Right lobe of liver (tissue), 6 donors: ENCODE data around the gene CC2D1A. TPM values are rescaled to one million over a fixed set of nuclear protein-coding genes. Genes with fewer than 3 reads are reported as not detected.

Source experiments
- ATAC-seq, 4 donors: fragments of 200-7000 bp; cut with Tn5 transposase; one replicate each; pipeline ENCODE4 v1.9.1; 2020; ENCODE audit warnings: mild to moderate bottlenecking in 4 of 4, moderate library complexity in 4 of 4
- DNase-seq, 3 donors: peaks; one replicate each; pipeline ENCODE4 v3.0.0-alpha.2; 2020
- H3K27ac ChIP-seq, 3 donors: fragments of 200-600 bp; one replicate each; pipeline ENCODE4 v1.8.0; 2022
- H3K27me3 ChIP-seq, 2 donors: fragments of 200-600 bp; one replicate each; pipeline ENCODE4 v1.8.0; 2022
- H3K36me3 ChIP-seq, 4 donors: fragments of 200-600 bp; sonication (generic) in 1 of 4; one replicate each; pipeline versions ENCODE4 v1.5.1 to v1.8.0; 2017 to 2022; ENCODE audit warnings: control low read depth in 1 of 4
- H3K4me1 ChIP-seq, 4 donors: fragments of 200-600 bp; sonication (generic) in 1 of 4; one replicate each; pipeline versions ENCODE4 v1.5.1 to v1.8.0; 2017 to 2022; ENCODE audit warnings: control low read depth in 1 of 4
- H3K4me3 ChIP-seq, 3 donors: fragments of 200-600 bp; one replicate each; pipeline ENCODE4 v1.8.0; 2022
- H3K9me3 ChIP-seq, 4 donors: fragments of 200-600 bp; sonication (generic) in 1 of 4; one replicate each; pipeline versions ENCODE4 v1.5.1 to v1.8.0; 2017 to 2022; ENCODE audit warnings: control low read depth in 1 of 4
- POLR2A ChIP-seq: fragments of 450-650 bp; IDR thresholded peaks from one replicate; pipeline ENCODE4 v1.6.1; 2017; ENCODE audit warnings: antibody characterized with exemption, mild to moderate bottlenecking
- WGBS: methylation state at CpG from one replicate; pipeline ENCODE4 v1.1.6; 2018; ENCODE audit warnings: low coverage, low lambda C conversion rate; ENCODE audit not compliant: insufficient coverage; ENCODE audit errors: missing lambda C conversion rate; 5-methylcytosine and 5-hydroxymethylcytosine counted together
- intact Hi-C, 2 donors: fragments of 100-400 bp; cut with DNase I; formaldehyde crosslinking; loops; one replicate each; pipeline versions ENCODE4 v1.11.2 to v1.14.1; 2022
- total RNA-seq, 6 experiments: library from RNA; depleted of rRNA in 2 of 6; stranded (reverse); fragments of >200 nt in 2 of 6; fragmentation: NEBNext Ultra II Directional in 3 of 6; extraction: Animal tissue kit (Norgen Biotek cat#: 25700) in 3 of 6; gene quantifications; one replicate each; pipeline versions ENCODE4 v1.1.0 to v1.2.4, GENCODE V29; 2016 to 2023
- TF ChIP-seq, protein P1 (sequence below), 4 donors: fragments of 200-600 bp in 3 of 4; fragments of 450-650 bp in 1 of 4; IDR thresholded peaks; one replicate each; pipeline versions ENCODE4 v1.5.1 to v1.8.0; 2016 to 2022; ENCODE audit warnings: antibody characterized with exemption in 4 of 4, mild to moderate bottlenecking in 2 of 4
- donor health status: DM: no; HTN: yes; CAD: no.
- donor health status: DM: no; HTN: no; CAD: no.
- donor health status: DM: no; HTN: no; CAD: no.
- donor health status: DM: no; HTN: yes; CAD: no.
- donor health status: DM: no; HTN: yes; CAD: no.

Gene CC2D1A
- total RNA-seq, 6 experiments from 2014 or later, result 16.5 to 29.8 (median 18.1) TPM

DNA sequence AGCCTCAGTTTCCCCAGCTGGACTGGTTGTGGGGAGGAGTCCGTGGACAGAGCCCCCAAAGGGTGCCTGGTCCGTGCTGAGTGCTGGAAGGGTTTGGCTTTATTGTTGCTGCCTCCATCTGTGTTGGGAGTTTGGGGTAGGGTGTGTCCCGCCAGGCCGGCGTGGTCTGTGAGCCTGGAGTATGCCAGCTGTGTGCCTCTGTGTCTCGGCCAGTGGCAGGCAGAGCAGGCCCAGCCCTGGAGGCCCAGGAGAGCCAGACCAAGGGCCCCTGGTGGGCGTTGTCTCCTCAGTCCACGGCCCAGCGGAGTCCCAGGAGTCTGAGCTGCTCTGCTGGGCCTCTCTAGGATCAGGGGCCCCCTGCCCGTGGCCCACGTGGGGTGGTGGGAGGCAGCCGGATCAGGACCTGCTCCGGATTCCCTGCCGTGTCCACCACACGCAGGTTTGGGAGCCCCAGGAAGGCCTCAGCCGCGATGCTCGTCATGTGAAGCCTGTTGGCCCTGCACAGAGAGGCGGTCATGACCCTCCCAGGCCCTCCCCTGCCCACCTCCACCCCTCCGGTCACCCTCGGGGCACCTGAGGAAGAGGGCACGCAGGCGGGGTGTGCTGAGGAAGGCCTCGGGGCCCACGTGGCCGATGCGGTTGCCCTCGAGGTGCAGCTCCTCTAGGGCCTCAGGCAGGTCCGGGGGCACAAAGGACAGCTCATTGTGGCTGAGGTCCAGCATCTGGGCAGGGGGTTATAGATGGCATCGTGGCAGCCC, 25.6 kb downstream of the CC2D1A start:
- intact Hi-C loops, result no loop called here
- no peak overlapping the region for H3K27ac ChIP-seq
- H3K9me3 ChIP-seq, result no peaks in the 10 kb centered on the region
- ATAC-seq, result peak in 1 of 4 donors; percentile 8
- no peak for TF ChIP-seq POLR2A
- TF ChIP-seq, protein P1, sequence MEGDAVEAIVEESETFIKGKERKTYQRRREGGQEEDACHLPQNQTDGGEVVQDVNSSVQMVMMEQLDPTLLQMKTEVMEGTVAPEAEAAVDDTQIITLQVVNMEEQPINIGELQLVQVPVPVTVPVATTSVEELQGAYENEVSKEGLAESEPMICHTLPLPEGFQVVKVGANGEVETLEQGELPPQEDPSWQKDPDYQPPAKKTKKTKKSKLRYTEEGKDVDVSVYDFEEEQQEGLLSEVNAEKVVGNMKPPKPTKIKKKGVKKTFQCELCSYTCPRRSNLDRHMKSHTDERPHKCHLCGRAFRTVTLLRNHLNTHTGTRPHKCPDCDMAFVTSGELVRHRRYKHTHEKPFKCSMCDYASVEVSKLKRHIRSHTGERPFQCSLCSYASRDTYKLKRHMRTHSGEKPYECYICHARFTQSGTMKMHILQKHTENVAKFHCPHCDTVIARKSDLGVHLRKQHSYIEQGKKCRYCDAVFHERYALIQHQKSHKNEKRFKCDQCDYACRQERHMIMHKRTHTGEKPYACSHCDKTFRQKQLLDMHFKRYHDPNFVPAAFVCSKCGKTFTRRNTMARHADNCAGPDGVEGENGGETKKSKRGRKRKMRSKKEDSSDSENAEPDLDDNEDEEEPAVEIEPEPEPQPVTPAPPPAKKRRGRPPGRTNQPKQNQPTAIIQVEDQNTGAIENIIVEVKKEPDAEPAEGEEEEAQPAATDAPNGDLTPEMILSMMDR (IDR thresholded peaks at IDR 0.05), result no peak
- H3K4me1 ChIP-seq, result no peaks in the 10 kb centered on the region
- H3K27me3 ChIP-seq, result no peaks in the 10 kb centered on the region
- no peak for DNase-seq
- peaks cover 0 to 8% (median 0%) of the 10 kb centered on the region in 4 donors for H3K36me3 ChIP-seq
- no peak overlapping the region for H3K4me3 ChIP-seq
- WGBS, result no CpG with 5 or more reads among the region's 30 CpGs

DNA sequence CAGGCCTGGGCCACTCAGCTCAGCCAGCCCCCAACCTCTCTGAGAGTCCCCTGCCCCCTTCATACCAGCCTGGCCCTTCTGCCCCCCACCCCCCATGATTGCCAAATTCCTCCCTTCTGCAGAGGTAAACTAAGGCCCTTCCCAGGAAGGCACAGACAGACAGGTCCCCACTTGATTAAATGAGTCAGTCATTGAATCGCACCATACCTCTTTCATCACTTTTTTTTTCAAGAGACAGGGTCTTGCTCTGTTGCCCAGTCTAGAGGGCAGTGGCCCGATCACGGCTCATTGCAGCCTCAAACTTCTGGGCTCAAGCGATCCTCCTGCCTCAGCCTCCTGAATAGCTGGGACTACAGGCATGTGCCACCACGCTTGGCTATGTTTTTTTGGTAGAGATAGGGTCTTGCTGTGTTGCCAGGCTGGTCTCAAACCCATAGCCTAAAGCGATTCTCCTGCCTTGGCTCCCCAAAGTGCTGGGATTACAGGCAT, 26.2 kb downstream of the CC2D1A start:
- H3K9me3 ChIP-seq, result no peaks in the 10 kb centered on the region
- WGBS, result 89% methylated on average over 6 of the region's 6 CpGs
- H3K27me3 ChIP-seq, result no peaks in the 10 kb centered on the region
- TF ChIP-seq, protein P1 (IDR thresholded peaks at IDR 0.05), result no peak
- no peak for TF ChIP-seq POLR2A
- peaks cover 0 to 2% (median 0%) of the 10 kb centered on the region in 4 donors for H3K36me3 ChIP-seq
- H3K4me1 ChIP-seq, result no peaks in the 10 kb centered on the region
- intact Hi-C loops, result no loop called here
- H3K27ac ChIP-seq, result no peak overlapping the region
- ATAC-seq, result no peak
- no peak for DNase-seq
- H3K4me3 ChIP-seq, result no peak overlapping the region

- intact Hi-C loops, result no loop called here
- Histone ChIP-seq H3K27ac (no peak overlapping the region), H3K9me3 (no peaks in the 10 kb centered on the region), H3K4me3 (no peak overlapping the region), H3K4me1 (no peaks in the 10 kb centered on the region), H3K27me3 (no peaks in the 10 kb centered on the region), H3K36me3 (no peaks in the 10 kb centered on the region)
- no peak for TF ChIP-seq POLR2A
- TF ChIP-seq, protein P1 (IDR thresholded peaks at IDR 0.05), result no peak
- DNase-seq (no peak), ATAC-seq (no peak)
- 86% methylated on average over 8 of the region's 42 CpGs for WGBS
Measured at GRCh38 chr19:13932911-13933393, 27.0 kb downstream of the CC2D1A start.

- Histone ChIP-seq H3K36me3 (no peaks in the 10 kb centered on the region), H3K9me3 (no peaks in the 10 kb centered on the region), H3K4me3 (no peak overlapping the region), H3K4me1 (no peaks in the 10 kb centered on the region), H3K27ac (no peak overlapping the region), H3K27me3 (no peaks in the 10 kb centered on the region)
- TF ChIP-seq, protein P1 (IDR thresholded peaks at IDR 0.05), result no peak
- no peak for TF ChIP-seq POLR2A
- intact Hi-C loops, result no loop called here
- WGBS, result 100% methylated on average over 1 of the region's 2 CpGs
- ATAC-seq, result no peak
- DNase-seq, result no peak
Measured at GRCh38 chr19:13934785-13935109, 28.7 kb downstream of the CC2D1A start.
